Gastrocnemius medialis (tissue), 4 donors: ENCODE data around the gene ZC3H7B. TPM values are rescaled to one million over a fixed set of nuclear protein-coding genes. Genes with fewer than 3 reads are reported as not detected.

Source experiments
- ATAC-seq, 2 donors: fragments of 150-250 bp; one replicate each; pipeline ENCODE4 v1.9.1; 2016
- DNase-seq, 2 donors: peaks; one replicate each; pipeline ENCODE4 v3.0.0-alpha.2; 2019
- H3K27ac ChIP-seq, 4 donors: fragments of 200-600 bp; sonication (generic); 1 replicate in 1 of 4; 2 replicates in 3 of 4; pipeline ENCODE4 v1.5.1; 2016 to 2018; ENCODE audit warnings: mild to moderate bottlenecking in 2 of 4, moderate library complexity in 1 of 4
- H3K27me3 ChIP-seq, 3 donors: fragments of 200-600 bp; sonication (generic) in 2 of 3; 1 replicate in 1 of 3; 2 replicates in 2 of 3; pipeline versions ENCODE4 v1.5.1 to v1.6.0; 2016 to 2019; ENCODE audit warnings: mild to moderate bottlenecking in 1 of 3, moderate library complexity in 1 of 3
- H3K36me3 ChIP-seq, 2 donors: fragments of 200-600 bp; sonication (generic) in 1 of 2; one replicate each; pipeline ENCODE4 v1.5.1; 2017 to 2018
- H3K4me1 ChIP-seq, 2 donors: fragments of 200-600 bp; sonication (generic) in 1 of 2; one replicate each; pipeline ENCODE4 v1.5.1; 2016 to 2017; ENCODE audit warnings: mild to moderate bottlenecking in 2 of 2
- H3K4me3 ChIP-seq, 4 donors: fragments of 200-600 bp; sonication (generic) in 3 of 4; 1 replicate in 1 of 4; 2 replicates in 3 of 4; pipeline ENCODE4 v1.5.1; 2016 to 2019; ENCODE audit warnings: mild to moderate bottlenecking in 2 of 4
- H3K9me3 ChIP-seq, 3 donors: fragments of 200-600 bp; sonication (generic) in 2 of 3; 1 replicate in 1 of 3; 2 replicates in 2 of 3; pipeline ENCODE4 v1.5.1; 2016 to 2019
- POLR2A ChIP-seq, 2 donors: fragments of 450-650 bp; IDR thresholded peaks; one replicate each; pipeline ENCODE4 v1.6.1; 2017; ENCODE audit warnings: antibody characterized with exemption in 2 of 2, mild to moderate bottlenecking in 2 of 2, moderate library complexity in 2 of 2
- in situ Hi-C, 4 donors: fragments of 200-750 bp; cut with MboI; loops; one replicate each; pipeline versions ENCODE4 v1.15.0 to v1.8.0; 2017; ENCODE audit warnings: low sequenced_read_pairs in 4 of 4
- intact Hi-C: fragments of 100-400 bp; cut with DNase I; formaldehyde crosslinking; loops from one replicate; pipeline ENCODE4 v1.15.1; 2023; ENCODE audit warnings: low total_unique reads
- total RNA-seq, 4 donors: library from RNA; depleted of rRNA; stranded (reverse); fragments of >200 nt; gene quantifications; one replicate each; pipeline versions ENCODE4 v1.1.0 to v1.2.3, GENCODE V29; 2016
- TF ChIP-seq, protein P1 (sequence below), 5 experiments: fragments of 450-650 bp in 3 of 5; fragments of 200-600 bp in 2 of 5; sonication (generic) in 2 of 5; IDR thresholded peaks in 4 of 5; conservative IDR thresholded peaks in 1 of 5; 1 replicate in 4 of 5; 2 replicates in 1 of 5; pipeline ENCODE4 v1.5.1; 2016 to 2019; ENCODE audit warnings: antibody characterized with exemption in 5 of 5, mild to moderate bottlenecking in 3 of 5, moderate library complexity in 3 of 5

Gene ZC3H7B
- total RNA-seq, 4 donors from 2014 or later, result 17.0 to 22.6 (median 20.5) TPM

DNA sequence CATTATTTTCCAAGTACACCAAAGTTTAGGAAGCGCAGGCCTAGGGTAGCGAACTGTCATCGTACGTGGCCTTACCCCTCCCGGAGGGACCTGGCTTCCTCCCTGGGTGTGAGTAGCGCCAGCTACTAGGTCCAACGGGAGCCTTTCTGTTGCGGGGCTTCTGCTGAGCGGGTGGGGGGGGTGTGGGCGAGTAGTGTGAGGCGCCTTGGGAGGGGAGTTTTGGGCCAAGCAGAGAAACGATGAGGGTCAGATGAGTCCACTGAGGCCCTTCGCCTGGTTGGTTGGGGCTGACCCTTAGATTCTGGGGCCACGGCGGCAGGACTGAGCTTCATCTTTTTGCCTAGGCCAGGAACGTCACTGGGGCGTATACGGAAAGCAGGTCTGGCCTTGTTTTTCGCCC lies 81.3 kb downstream of the ZC3H7B start:
- no peaks in the 10 kb centered on the region for H3K27me3 ChIP-seq
- H3K36me3 ChIP-seq, result peaks cover 0 to 6% of the 10 kb centered on the region in 2 donors
- ATAC-seq, result no peak
- DNase-seq, result no peak
- H3K4me1 ChIP-seq, result peaks cover 23 to 25% of the 10 kb centered on the region in 2 donors
- intact Hi-C loops, result loop anchor here (5.0 kb wide), 1 partner anchor 1865 kb away; no protein-coding TSS in a partner anchor
- peak overlapping the region; percentile 73 to 94 (median 86) for H3K4me3 ChIP-seq
- in situ Hi-C loops, result no loop called here
- H3K9me3 ChIP-seq, result no peaks in the 10 kb centered on the region
- TF ChIP-seq, protein P1, sequence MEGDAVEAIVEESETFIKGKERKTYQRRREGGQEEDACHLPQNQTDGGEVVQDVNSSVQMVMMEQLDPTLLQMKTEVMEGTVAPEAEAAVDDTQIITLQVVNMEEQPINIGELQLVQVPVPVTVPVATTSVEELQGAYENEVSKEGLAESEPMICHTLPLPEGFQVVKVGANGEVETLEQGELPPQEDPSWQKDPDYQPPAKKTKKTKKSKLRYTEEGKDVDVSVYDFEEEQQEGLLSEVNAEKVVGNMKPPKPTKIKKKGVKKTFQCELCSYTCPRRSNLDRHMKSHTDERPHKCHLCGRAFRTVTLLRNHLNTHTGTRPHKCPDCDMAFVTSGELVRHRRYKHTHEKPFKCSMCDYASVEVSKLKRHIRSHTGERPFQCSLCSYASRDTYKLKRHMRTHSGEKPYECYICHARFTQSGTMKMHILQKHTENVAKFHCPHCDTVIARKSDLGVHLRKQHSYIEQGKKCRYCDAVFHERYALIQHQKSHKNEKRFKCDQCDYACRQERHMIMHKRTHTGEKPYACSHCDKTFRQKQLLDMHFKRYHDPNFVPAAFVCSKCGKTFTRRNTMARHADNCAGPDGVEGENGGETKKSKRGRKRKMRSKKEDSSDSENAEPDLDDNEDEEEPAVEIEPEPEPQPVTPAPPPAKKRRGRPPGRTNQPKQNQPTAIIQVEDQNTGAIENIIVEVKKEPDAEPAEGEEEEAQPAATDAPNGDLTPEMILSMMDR (IDR thresholded peaks at IDR 0.05 in 4 of 5, conservative IDR thresholded peaks at IDR 0.05 in 1 of 5), result no peak
- H3K27ac ChIP-seq, result peak overlapping the region; percentile 96 to 100 (median 100)

DNA sequence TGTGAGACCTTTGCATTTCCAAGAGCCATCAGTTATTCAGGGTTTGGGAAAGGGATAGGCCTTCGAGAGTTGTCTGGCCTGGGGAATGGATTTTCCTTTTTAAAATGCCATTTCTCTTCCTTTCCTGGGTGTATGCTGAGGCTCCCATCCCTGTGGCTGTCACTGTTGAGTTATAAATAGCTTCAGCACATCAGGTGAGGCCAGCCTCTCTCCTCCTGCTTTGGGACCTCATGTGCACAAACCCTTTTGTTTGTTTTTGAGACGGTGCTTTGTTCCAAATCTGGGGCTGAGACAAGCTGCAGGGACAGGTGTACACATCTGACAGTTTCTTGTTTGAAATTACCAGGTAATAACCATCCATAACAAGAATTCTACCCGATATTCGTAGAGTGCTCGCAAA lies 81.8 kb downstream of the ZC3H7B start:
- H3K4me3 ChIP-seq, result peak overlapping the region; percentile 73 to 94 (median 86)
- ATAC-seq, result no peak
- intact Hi-C loops, result loop anchor here (5.0 kb wide), 1 partner anchor 1866 kb away; no protein-coding TSS in a partner anchor

DNA sequence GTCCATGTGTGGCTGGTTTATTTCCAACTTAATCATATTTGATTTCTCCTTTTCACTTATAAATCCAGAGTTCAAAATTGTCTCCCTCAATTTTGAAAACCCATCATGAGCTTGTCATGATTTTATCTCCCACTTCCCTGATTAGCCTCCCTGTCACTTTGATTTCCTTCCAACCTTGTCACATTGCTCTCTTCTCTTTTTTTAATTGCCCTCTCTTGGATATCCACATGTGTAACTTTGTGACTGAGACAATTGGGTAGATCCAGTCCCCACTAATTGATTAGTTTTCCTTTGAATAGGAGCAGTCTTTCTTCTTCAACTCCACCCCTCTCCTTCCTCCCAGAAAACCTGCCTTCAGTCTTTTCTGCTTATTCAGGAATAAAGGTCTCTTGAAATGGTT lies 82.8 kb downstream of the ZC3H7B start:
- Histone ChIP-seq H3K4me1 (peaks cover 23 to 25% of the 10 kb centered on the region in 2 donors), H3K27me3 (no peaks in the 10 kb centered on the region), H3K9me3 (no peaks in the 10 kb centered on the region), H3K27ac (peak overlapping the region; percentile 96 to 100 (median 100)), H3K4me3 (no peak overlapping the region), H3K36me3 (peaks cover 0 to 20% of the 10 kb centered on the region in 2 donors)
- no peak for TF ChIP-seq POLR2A (IDR thresholded peaks at IDR 0.05)
- TF ChIP-seq, protein P1 (IDR thresholded peaks at IDR 0.05 in 4 of 5, conservative IDR thresholded peaks at IDR 0.05 in 1 of 5), result no peak
- in situ Hi-C loops (no loop called here), intact Hi-C loops (loop anchor here (5.0 kb wide), 1 partner anchor 1867 kb away; no protein-coding TSS in a partner anchor)
- no peak for DNase-seq
- no peak for ATAC-seq

More for the DNA sequence above, 81.8 kb downstream of the ZC3H7B start:
- peak overlapping the region; percentile 96 to 100 (median 100) for H3K27ac ChIP-seq
- in situ Hi-C loops, result no loop called here
- H3K27me3 ChIP-seq, result no peaks in the 10 kb centered on the region
- DNase-seq, result no peak
- H3K36me3 ChIP-seq, result peaks cover 0 to 10% of the 10 kb centered on the region in 2 donors
- TF ChIP-seq, protein P1 (IDR thresholded peaks at IDR 0.05 in 4 of 5, conservative IDR thresholded peaks at IDR 0.05 in 1 of 5), result no peak
- no peak for TF ChIP-seq POLR2A (IDR thresholded peaks at IDR 0.05)
- H3K9me3 ChIP-seq, result no peaks in the 10 kb centered on the region
- H3K4me1 ChIP-seq, result peaks cover 23 to 25% of the 10 kb centered on the region in 2 donors

DNA sequence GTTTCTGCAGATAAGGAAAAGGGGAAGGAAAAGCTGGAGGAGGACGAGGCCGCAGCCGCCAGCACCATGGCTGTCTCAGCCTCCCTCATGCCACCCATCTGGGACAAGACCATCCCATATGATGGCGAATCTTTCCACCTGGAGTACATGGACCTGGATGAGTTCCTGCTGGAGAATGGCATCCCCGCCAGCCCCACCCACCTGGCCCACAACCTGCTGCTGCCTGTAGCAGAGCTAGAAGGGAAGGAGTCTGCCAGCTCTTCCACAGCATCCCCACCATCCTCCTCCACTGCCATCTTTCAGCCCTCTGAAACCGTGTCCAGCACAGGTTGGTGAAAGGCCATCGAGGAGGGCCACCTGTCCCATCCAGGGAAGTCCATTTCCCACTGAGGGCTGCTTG lies 86.0 kb downstream of the ZC3H7B start:
- intact Hi-C loops, result no loop called here
- H3K4me1 ChIP-seq, result peaks cover 15% of the 10 kb centered on the region in 2 donors
- peaks cover 3 to 46% of the 10 kb centered on the region in 2 donors for H3K36me3 ChIP-seq
- no peaks in the 10 kb centered on the region for H3K27me3 ChIP-seq
- H3K27ac ChIP-seq, result peak overlapping the region in 1 of 4 donors; percentile 24
- H3K4me3 ChIP-seq, result no peak overlapping the region
- in situ Hi-C loops, result no loop called here
- DNase-seq (no peak), ATAC-seq (no peak)
- H3K9me3 ChIP-seq, result no peaks in the 10 kb centered on the region
- TF ChIP-seq, protein P1 (IDR thresholded peaks at IDR 0.05 in 4 of 5, conservative IDR thresholded peaks at IDR 0.05 in 1 of 5), result no peak
- TF ChIP-seq POLR2A (IDR thresholded peaks at IDR 0.05), result no peak

DNA sequence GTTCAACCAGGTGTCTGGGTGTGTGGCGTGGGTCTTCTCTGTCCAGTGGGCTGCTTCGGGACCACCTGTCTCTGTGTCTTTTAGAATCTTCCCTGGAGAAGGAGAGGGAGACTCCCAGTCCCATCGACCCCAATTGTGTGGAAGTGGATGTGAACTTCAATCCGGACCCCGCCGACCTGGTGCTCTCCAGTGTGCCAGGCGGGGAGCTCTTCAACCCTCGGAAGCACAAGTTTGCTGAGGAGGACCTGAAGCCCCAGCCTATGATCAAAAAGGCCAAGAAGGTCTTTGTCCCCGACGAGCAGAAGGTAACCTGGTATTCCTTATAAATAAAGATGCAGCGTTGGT lies 92.7 kb downstream of the ZC3H7B start:
- Histone ChIP-seq H3K9me3 (no peaks in the 10 kb centered on the region), H3K27me3 (no peaks in the 10 kb centered on the region), H3K4me3 (no peak overlapping the region), H3K36me3 (peaks cover 7 to 77% of the 10 kb centered on the region in 2 donors), H3K27ac (peak overlapping the region; percentile 25 to 70 (median 49)), H3K4me1 (peaks cover 0 to 4% of the 10 kb centered on the region in 2 donors)
- ATAC-seq, result peak in 1 of 2 donors; percentile 8
- no peak for DNase-seq
- TF ChIP-seq, protein P1 (IDR thresholded peaks at IDR 0.05 in 4 of 5, conservative IDR thresholded peaks at IDR 0.05 in 1 of 5), result no peak
- no peak for TF ChIP-seq POLR2A (IDR thresholded peaks at IDR 0.05)
- in situ Hi-C loops (no loop called here), intact Hi-C loops (no loop called here)
